ENCODE data around the gene RLF. TPM values are rescaled to one million over a fixed set of nuclear protein-coding genes. Genes with fewer than 3 reads are reported as not detected.

RLF gene
- total and polyA plus RNA-seq, 9 of the 15 experiments (the other 6 are each of a cell fraction or from before 2014, with no cell fraction given) = 3.6 to 35.0 (median 21.2) TPM

GRCh38 chr1:40241362-40241761 is 80.2 kb downstream of the RLF start:
- Histone ChIP-seq H3K27me3 (ENCODE audit: control insufficient read depth in 2 of 2, insufficient read depth in 2 of 2, low read length in 2 of 2) (no peaks in the 10 kb centered on the region), H3K9ac (ENCODE audit: insufficient read depth in 1 of 2, low read depth in 2 of 2, low read length in 2 of 2) (no peak overlapping the region), H3K79me2 (ENCODE audit: control insufficient read depth, insufficient read depth, low read length) (no peaks in the 10 kb centered on the region), H3K4me1 (replicated peaks in 1 of 2; ENCODE audit: control insufficient read depth in 2 of 2, insufficient read depth in 2 of 2, low read length in 2 of 2) (0 out of 5 replicates have a peak, but pooled peaks cover 0 to 3% of the 10 kb centered on the region in 2 experiments), H2AFZ (ENCODE audit: low read depth, low read length) (no peak overlapping the region), H3K4me2 (ENCODE audit: insufficient read depth, low read length) (no peak overlapping the region), H3K36me3 (ENCODE audit: control insufficient read depth, insufficient read depth, low read length) (peaks cover 32% of the 10 kb centered on the region), H3K9me3 (replicated peaks; ENCODE audit: control insufficient read depth, insufficient read depth, low read depth, low read length) (no peaks in the 10 kb centered on the region), H4K20me1 (replicated peaks; ENCODE audit: control insufficient read depth, insufficient read depth, low read length) (no peaks in the 10 kb centered on the region), H3K4me3 (no peak overlapping the region), H3K27ac (ENCODE audit: extremely low read depth, low read depth, low read length) (no peak overlapping the region), H3K9me1 (ENCODE audit: control insufficient read depth, insufficient read depth, low read length) (no peaks in the 10 kb centered on the region)
- in situ Hi-C loops (cut with MboI) (no loop called here), intact Hi-C loops (cut with micrococcal nuclease) (no loop called here)
- ChIA-PET POLR2A (interaction anchor here (0.6 to 4.5 kb wide), 8 partner anchors 10 to 381 kb away, joined by 3 to 25 read pairs (median 6); partner anchors contain the start of gene ZMPSTE24), CTCF (ENCODE audit: low intra/inter-chr PET ratio) (no interaction called here)
- TF ChIP-seq E2F8 (IDR thresholded peaks at IDR 0.05; ENCODE audit: low read depth, partially characterized antibody) (peak; percentile 37), POLR2B (IDR thresholded peaks at IDR 0.05; ENCODE audit: low read depth, partially characterized antibody) (peak; percentile 71), CEBPB (tag; IDR thresholded peaks at IDR 0.05) (no peak), OTX1 (CRISPR knock-in tag; IDR thresholded peaks at IDR 0.05) (no peak), ZNF121 (CRISPR knock-in tag; conservative IDR thresholded peaks at IDR 0.05) (no peak), ATF4 (CRISPR knock-in tag; IDR thresholded peaks at IDR 0.05) (0 out of 2 replicates have a peak, but pooled peaks have one; percentile 8), POLR2H (tag; IDR thresholded peaks at IDR 0.05; ENCODE audit: low read depth) (0 out of 2 replicates have a peak, but pooled peaks have one; percentile 6), ZNF24 (IDR thresholded peaks at IDR 0.05) (no peak), POLR2AphosphoS2 (IDR thresholded peaks at IDR 0.05; ENCODE audit: low read length) (peak; percentile 75; the same call in 1 of the 2 replicates), HLTF (IDR thresholded peaks at IDR 0.05) (peak; percentile 22; the same call in 1 of the 2 replicates), KDM2B (CRISPR knock-in tag; IDR thresholded peaks at IDR 0.05) (no peak), CAMTA2 (CRISPR knock-in tag; conservative IDR thresholded peaks at IDR 0.05) (0 out of 2 replicates have a peak, but pooled peaks have one; percentile 42), SUPT5H (IDR thresholded peaks at IDR 0.05) (peak; percentile 69), THRB (CRISPR knock-in tag; conservative IDR thresholded peaks at IDR 0.05) (peak; percentile 72; the same call in 1 of the 2 replicates), POLR2A (conservative IDR thresholded peaks at IDR 0.05) (peak; percentile 70)
- ATAC-seq (no peak), DNase-seq (ENCODE audit: extremely low read depth in 1 of 4, low spot score in 3 of 4) (no peak), FAIRE-seq (no peak)
- 90% methylated on average over 1 of the region's 1 CpG for WGBS (ENCODE audit: insufficient coverage, low coverage, missing lambda C conversion rate)
- no TSS peak for BruUV-seq (replicated peaks)
